GM19099 (cell line): ENCODE results near the gene ZFYVE9.

Experiments used
- POLR2A ChIP-seq: IDR thresholded peaks from 3 replicates; pipeline ENCODE4 v1.6.1; 2011; ENCODE audit warnings: low read depth; ENCODE audit not compliant: insufficient read length; ENCODE audit errors: extremely low read depth

ZFYVE9 gene

DNA sequence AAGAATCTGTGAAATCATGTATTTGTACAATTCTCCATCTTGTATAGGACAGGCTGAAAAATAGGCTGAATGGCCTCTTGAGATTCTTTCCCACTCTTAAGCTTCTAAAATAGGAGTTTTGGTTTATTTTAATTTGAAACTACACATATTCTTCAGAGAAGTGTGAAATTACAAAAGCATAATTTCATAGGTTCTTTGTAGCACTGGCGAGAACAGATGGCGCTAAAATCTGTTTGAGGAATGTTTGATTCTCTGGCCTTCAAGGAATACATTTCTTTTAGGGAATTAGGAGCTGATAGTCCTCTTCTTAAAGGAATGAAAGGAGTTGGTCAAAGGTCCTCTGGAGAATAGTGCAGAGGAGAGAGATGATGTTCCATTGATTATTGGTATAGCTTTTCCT lies 179.2 kb downstream of the ZFYVE9 start:
- TF ChIP-seq POLR2A: no peak

DNA sequence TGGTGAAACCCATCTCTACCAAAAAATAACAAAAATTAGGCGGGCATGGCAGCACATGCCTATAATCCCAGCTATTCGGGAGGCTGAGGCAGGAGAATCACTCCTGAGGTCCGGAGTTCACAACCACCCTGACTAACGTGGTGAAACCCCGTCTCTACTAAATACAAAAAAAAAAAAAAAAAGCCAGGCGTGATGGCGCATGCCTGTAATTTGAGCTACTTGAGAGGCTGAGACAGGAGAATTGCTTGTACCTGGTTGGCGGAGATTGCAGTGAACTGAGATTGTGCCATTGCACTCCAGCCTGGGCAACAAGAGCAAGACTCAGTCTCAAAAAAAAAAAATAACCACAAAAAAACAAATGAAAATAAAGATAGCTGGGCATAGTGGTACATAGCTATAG lies 181.8 kb downstream of the ZFYVE9 start:
- no peak for TF ChIP-seq POLR2A

DNA sequence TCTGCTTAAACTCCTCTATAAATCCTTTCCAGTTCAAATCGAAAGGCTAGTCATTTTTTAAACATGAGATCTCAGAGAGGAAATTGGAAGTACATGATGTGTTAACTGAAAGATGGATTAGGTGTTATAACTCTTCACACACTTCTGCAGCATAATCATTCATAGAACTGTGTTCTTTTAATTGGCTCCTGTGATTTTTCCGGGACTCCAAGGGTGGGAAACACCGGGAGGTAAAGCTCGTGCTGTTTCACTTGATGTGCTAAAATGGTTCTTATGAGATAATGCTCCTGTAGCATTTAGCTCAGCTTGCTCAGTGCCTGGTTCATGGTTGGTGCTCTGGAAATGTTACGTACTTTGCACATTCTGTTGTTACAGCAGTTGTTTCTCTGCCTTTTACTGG lies 183.9 kb downstream of the ZFYVE9 start:
- no peak for TF ChIP-seq POLR2A

DNA sequence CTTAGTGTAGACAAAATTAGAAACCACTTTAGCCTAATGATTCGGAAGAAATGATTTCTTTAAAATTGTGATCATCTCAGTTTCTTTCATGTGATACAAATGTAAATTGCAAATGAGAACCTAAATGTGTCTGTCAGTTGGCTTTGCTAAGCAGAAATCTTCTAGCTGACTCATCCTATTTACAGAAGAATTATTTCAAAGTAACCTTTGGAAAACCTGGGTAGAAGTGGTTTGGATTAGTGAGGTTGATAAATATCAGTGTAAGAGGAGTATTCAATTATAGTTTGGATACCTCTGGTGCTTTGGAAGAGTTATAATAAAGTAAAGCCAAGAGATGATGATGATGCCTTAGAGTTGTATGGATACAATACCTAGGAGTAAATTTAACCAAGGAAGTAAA lies 186.7 kb downstream of the ZFYVE9 start:
- no peak for TF ChIP-seq POLR2A

DNA sequence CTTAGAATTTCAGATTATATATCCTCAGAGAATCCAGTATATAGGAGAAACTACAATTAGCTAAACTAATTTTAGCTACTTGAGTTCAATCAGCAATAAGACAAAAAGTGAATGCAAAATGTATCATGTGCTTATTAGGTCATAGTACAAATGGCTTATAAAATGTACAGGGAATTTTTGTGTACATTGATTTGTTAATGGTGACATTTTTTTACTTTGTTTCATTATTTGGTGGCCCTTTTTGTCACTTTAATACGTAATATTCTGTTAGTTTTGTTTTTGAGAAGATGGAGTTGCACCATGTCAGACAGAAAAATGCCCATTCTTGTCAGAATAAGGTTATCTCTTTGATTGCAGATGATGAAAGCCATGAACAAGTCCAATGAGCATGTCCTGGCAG lies 190.5 kb downstream of the ZFYVE9 start:
- TF ChIP-seq POLR2A: no peak

DNA sequence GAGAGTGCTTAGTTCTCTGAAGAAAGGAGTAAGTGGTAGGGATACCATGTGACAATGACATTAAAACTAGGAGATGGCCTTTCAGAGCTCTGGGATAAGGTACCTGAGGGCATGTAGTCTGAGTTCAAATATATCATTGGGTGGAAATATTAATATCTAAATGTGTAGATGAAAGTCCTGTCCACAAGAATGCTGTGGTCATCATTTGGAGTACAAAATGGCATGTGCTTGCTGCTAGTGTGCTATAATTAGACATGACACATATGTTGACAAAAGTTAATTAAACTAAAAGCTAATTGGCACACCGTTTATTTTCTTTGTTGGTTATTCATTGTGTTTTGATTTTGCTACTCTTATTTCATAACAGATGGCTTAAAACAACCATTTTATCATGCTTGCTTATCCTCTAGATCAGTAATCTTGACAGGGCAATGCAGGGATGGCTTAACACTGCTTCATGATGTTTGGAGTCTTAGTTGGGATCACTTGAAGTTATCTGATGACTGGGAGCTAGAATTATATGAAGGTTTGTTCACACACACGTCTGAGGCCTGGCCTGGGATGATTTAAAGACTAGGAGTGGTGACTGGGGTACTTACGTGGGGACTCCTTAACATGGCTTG lies 193.1 kb downstream of the ZFYVE9 start:
- TF ChIP-seq POLR2A: no peak

DNA sequence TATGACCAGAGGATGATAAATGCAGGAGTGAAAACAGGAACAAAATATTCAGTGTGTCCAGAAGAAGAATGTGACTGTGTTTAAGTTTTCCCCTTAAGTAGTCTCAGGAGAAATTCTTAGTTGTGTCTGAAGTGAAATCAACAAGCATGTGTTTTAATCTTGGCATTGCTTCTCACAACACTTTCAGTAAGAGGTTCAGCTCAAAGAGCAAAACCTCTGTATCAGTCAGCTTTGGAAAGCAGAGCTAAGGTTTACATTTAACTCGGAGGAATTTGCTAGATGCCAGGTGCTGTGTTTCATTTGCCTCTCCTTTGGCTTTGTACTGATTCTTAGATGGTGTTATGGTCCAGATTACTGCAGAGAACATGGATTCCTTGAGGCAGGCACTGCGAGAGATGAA lies 195.6 kb downstream of the ZFYVE9 start:
- TF ChIP-seq POLR2A: no peak

DNA sequence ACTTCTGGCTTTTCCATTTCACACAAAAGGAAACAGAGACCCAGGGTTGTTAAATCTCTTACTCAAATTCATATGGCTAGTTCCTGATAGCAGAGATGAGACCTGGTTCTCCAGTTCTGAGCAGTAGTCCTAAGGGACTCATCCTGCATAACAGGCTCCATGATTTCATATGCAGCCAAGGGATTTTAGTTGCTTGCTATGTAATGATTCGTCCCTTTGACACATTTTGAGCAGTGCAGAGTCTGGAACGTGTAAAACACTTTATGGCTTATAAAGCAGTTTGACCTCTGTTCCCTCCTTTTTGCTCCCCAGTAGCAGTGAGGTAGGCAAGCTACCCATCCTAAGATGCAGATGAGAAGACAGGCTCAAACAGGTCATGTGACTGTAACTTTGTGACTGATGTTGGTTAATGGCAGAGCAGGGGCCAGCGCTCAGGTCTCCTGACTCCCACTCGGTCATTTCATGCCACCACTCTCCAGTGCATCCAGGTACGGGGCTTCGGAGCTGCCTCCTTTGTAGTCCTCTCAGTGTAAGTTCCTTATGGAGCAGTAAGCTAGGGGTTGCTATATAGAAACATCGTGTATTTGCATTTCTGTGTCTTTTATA lies 199.9 kb downstream of the ZFYVE9 start:
- TF ChIP-seq POLR2A: no peak

DNA sequence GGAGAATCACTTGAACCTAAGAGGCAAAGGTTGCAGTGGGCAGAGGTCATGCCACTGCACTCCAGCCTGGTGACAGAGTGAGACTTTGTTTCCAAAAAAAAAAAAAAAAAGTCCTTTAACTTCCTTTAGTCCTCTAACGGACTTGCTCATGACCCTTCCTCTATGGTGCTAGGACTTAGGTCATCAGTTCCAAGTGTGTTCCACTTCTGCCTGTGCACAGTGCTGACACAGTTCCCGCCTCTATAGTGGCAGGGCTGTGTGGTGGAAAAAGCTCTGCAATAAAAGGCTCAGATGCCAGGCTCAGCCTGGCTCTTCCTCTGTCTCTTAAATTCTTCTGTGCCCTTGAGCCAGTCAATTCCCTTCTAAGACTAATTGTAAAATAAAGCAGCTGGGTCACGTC lies 202.1 kb downstream of the ZFYVE9 start:
- TF ChIP-seq POLR2A: no peak

DNA sequence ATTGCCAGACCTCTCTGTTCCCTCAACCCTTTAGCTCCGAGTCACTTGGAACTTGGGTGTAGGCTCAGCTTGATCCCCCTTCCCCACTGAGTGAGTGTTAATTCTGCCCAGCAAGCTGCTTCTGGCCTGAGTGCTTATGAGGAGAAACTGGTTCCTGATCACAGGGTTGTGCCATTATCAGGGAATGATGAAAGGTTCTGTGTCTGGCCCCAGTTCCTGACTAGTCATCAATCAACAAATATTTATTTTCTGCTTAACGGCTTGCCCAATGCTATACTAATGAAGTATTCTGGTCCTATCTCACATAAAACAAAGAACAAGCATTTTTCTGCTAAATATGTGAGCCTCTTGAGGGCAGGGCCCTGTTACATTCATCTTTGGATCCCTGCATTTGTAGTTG lies 203.4 kb downstream of the ZFYVE9 start:
- TF ChIP-seq POLR2A: no peak

DNA sequence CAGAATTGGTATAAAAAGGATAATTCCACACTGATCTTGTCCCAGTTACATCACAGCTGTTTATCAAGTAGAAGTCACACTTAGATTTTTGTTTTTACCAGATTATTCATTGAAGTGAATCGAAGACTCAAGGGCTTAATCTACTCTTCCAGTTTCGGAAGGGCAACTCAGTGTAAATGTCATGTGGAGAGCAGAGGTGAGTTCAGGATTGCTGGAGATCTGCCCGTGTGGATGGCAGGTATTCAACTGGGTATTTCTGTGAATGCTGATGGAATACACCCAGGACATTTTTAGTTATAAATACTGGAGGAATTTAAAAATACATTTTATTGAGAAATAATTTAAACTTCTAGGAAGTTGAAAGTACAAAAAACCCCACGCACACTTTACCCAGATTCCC lies 204.8 kb downstream of the ZFYVE9 start:
- TF ChIP-seq POLR2A: no peak

DNA sequence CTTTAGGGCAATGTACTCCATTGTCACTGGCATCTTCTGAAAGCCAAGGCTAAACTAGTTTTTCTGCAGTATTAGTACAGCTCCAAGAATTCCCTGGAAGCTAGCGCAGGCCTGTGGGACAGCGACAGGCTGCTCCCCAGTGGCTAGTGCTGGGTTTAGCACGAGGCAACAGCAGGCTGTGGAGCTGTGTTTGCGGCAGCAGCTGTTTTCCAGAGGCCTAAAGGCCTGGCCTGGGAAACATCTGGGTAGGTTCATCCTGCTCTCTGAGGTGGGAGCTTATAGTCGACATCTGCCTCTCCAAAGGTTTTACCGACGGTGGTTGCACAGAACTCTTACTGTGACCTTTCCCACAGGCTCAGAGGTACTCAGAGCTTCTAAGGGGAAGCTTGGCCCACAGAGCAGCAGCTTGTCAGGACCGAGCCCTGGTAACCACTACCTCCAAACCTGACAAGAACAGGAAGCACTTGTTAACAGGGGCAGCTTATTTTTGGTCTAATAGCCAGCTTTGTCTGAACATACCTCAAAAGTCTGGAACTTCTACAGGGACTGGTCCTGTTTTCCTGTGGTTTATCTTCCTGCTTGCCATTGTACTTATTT lies 206.9 kb downstream of the ZFYVE9 start:
- no peak for TF ChIP-seq POLR2A

DNA sequence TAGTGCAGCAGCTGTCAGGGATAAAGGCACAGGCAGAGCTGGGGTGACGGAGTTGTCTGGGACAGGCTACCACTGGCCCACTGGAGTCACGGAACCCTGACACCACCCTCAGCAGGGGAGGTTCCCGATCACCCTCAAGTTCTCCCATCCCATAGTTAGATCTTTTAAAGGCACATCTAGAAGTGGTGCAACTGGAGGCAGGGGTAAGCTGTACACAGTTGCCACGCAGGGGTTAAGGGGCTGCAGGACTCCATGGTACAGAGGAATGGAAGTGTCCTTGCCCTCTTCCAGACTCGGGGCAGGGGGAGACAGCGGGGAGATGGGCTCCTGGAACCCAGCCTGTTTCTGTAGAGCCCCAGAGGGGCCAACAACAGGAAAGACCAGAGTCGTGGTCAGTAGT lies 210.8 kb downstream of the ZFYVE9 start:
- TF ChIP-seq POLR2A: no peak

DNA sequence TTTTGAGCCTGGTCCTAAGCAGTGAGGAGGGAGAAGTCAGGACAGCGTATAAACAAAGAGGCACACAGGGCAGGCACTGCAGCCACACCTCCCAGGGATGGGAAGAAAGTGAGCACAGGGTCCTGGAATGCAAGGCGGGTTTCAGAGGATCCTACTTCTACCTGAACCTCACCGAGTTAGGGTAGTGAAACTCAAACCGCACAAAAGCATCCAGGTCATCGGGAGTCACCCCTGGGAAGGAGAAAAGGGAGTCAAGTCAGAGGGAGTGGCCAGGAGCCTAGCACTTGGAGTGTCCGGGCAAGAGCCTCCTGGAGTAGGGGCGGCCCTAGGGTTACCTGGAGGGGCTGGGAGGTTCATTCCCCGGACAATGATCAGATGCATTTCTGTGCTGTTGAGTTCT lies 213.5 kb downstream of the ZFYVE9 start:
- no peak for TF ChIP-seq POLR2A

DNA sequence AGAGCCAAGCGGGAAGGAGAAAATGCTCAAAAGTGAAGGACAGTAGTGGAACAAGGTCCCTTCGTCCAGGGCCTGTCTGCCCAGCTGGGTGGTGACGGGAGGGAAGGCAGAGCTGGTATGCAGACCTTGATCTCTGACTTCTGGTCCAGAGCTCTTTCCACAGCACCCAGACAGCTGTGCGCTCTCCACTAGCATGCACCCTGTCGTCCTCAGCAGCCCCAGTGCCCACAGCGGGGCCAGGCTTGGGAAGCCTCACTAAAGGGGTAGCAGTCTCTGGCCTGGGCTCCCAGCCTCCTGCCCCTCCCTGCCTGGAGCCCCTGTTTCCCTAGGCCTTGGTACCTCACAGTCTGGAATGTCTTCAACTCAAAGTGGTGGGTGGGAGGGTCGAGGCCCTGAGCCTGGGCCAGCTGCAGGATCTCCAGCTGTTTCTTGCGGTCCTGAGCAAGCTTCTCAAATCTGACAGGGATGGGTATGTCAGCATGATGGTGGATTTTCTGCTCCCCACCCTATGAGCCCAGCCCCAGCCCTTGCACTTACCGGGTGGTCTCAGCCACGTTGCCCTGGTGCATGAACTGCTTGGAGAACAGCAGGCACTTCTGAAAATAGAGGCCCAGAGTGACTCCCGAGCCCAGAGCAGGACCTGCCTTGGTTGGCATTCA lies 214.1 kb downstream of the ZFYVE9 start:
- TF ChIP-seq POLR2A: no peak

DNA sequence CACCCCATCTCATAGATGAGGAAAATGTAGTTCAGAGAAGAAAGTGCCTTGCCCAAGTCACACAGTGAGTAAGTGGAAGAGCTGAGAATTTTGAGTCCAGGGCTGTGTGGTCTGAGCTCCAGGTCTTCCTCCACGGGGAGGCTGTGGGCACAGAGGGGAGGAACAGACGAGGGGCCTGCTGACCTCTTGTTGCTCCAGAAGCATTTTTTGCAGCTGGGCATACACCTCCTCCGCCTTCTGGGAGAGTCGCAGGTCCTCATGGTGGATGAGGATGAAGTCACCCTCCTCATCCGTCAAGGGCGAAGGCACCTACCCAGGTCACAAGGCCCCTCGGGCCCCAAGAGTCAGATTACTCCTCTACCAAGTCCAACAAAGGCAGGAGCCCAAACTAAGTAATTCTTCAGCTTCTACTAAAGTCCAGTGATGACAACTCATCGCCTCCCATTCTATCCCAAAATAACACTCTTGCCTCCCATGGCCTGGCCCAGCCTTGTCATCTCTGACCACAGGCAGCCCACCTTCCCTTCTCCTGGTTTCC lies 215.0 kb downstream of the ZFYVE9 start:
- no peak for TF ChIP-seq POLR2A
